ENCODE measurements around the gene C12orf42.

- no peak for TF ChIP-seq CTCF (IDR thresholded peaks at IDR 0.05; ENCODE audit: insufficient read depth, low read length)
- no peak for TF ChIP-seq SPI1 (IDR thresholded peaks at IDR 0.05; ENCODE audit: borderline replicate concordance, low read depth)
Observed at GRCh38 chr12:103373088-103373523, 122.7 kb downstream of the C12orf42 start.
